GM21786 (cell line): ENCODE results near the gene ARHGAP26.

Experiments used
- ATAC-seq: cut with Tn5 transposase; IDR thresholded peaks from one replicate; pipeline ENCODE4 v1.9.1; 2021; ENCODE audit not compliant: unreplicated experiment

Gene ARHGAP26

GRCh38 chr5:143031781-143032580, 261.8 kb downstream of the ARHGAP26 start:
- ATAC-seq = no peak

- ATAC-seq = no peak
Measured at GRCh38 chr5:143032581-143032836, 262.3 kb downstream of the ARHGAP26 start.

- ATAC-seq = no peak
Measured at GRCh38 chr5:143033535-143034250, 263.5 kb downstream of the ARHGAP26 start.

- no peak for ATAC-seq
Measured at GRCh38 chr5:143036146-143036927, 266.2 kb downstream of the ARHGAP26 start.

- ATAC-seq = no peak
Measured at GRCh38 chr5:143037071-143037470, 266.9 kb downstream of the ARHGAP26 start.

- ATAC-seq = no peak
Measured at GRCh38 chr5:143037708-143038107, 267.5 kb downstream of the ARHGAP26 start.

- ATAC-seq = no peak
Measured at GRCh38 chr5:143040622-143041021, 270.4 kb downstream of the ARHGAP26 start.

- ATAC-seq = no peak
Measured at GRCh38 chr5:143041461-143041860, 271.3 kb downstream of the ARHGAP26 start.

GRCh38 chr5:143041972-143042770, 272.0 kb downstream of the ARHGAP26 start:
- ATAC-seq = no peak

GRCh38 chr5:143044265-143044664, 274.1 kb downstream of the ARHGAP26 start:
- ATAC-seq = no peak

GRCh38 chr5:143045062-143045461, 274.9 kb downstream of the ARHGAP26 start:
- ATAC-seq = no peak

- no peak for ATAC-seq
Measured at GRCh38 chr5:143046314-143046713, 276.1 kb downstream of the ARHGAP26 start.

- no peak for ATAC-seq
Measured at GRCh38 chr5:143047091-143047490, 276.9 kb downstream of the ARHGAP26 start.

GRCh38 chr5:143050183-143050582, 280.0 kb downstream of the ARHGAP26 start:
- no peak for ATAC-seq

GRCh38 chr5:143051244-143052058, 281.3 kb downstream of the ARHGAP26 start:
- peak; percentile 18 for ATAC-seq

- no peak for ATAC-seq
Measured at GRCh38 chr5:143052967-143053682, 282.9 kb downstream of the ARHGAP26 start.

GRCh38 chr5:143053780-143054179, 283.6 kb downstream of the ARHGAP26 start:
- ATAC-seq = no peak

- ATAC-seq = peak; percentile 44
Measured at GRCh38 chr5:143054480-143054941, 284.3 kb downstream of the ARHGAP26 start.

GRCh38 chr5:143055596-143056338, 285.6 kb downstream of the ARHGAP26 start:
- no peak for ATAC-seq
